MG63 (cell line): ENCODE data around the gene PSMG3. TPM values are rescaled to one million over a fixed set of nuclear protein-coding genes. Genes with fewer than 3 reads are reported as not detected.

ENCODE experiments used
- DNase-seq: peaks from one replicate; pipeline ENCODE4 v3.0.0-alpha.2; 2020
- H3K27me3 ChIP-seq: fragments of 250-450 bp; sonication (Bioruptor Pico); 2 replicates; pipeline ENCODE4 v1.5.1; 2020; ENCODE audit warnings: mild to moderate bottlenecking, moderate library complexity
- H3K36me3 ChIP-seq: fragments of 250-450 bp; sonication (Bioruptor Pico); 2 replicates; pipeline ENCODE4 v1.5.1; 2020; ENCODE audit warnings: mild to moderate bottlenecking, moderate library complexity
- H3K4me3 ChIP-seq: fragments of 250-450 bp; sonication (Bioruptor Pico); 2 replicates; pipeline ENCODE4 v1.5.1; 2020; ENCODE audit warnings: mild to moderate bottlenecking, moderate library complexity
- H3K9me3 ChIP-seq: fragments of 250-450 bp; sonication (Bioruptor Pico); 2 replicates; pipeline ENCODE4 v1.5.1; 2020; ENCODE audit warnings: mild to moderate bottlenecking, moderate library complexity
- total RNA-seq: library from RNA; depleted of rRNA; stranded (reverse); fragments of >200 nt; shearing (Covaris generic); gene quantifications from 2 replicates; pipeline ENCODE4 v1.2.3, GENCODE V29; 2014; ENCODE audit warnings: low replicate concordance

PSMG3 gene
- total RNA-seq, 1 experiment from 2014 or later, result 95.1 TPM

- no peaks in the 10 kb centered on the region for H3K27me3 ChIP-seq
- no peaks in the 10 kb centered on the region for H3K9me3 ChIP-seq
- H3K36me3 ChIP-seq, result no peaks in the 10 kb centered on the region
- DNase-seq, result no peak
- no peak overlapping the region for H3K4me3 ChIP-seq
These were observed 29.3 kb upstream of the PSMG3 start for GRCh38 chr7:1598961-1599639.

- no peak overlapping the region for H3K4me3 ChIP-seq
- DNase-seq, result no peak
- no peaks in the 10 kb centered on the region for H3K9me3 ChIP-seq
- no peaks in the 10 kb centered on the region for H3K36me3 ChIP-seq
- no peaks in the 10 kb centered on the region; the same call in 1 of the 2 replicates for H3K27me3 ChIP-seq
These were observed 28.5 kb upstream of the PSMG3 start for GRCh38 chr7:1598286-1598685.

- no peak for DNase-seq
- H3K36me3 ChIP-seq, result no peaks in the 10 kb centered on the region
- no peaks in the 10 kb centered on the region; the same call in 1 of the 2 replicates for H3K27me3 ChIP-seq
- H3K9me3 ChIP-seq, result no peaks in the 10 kb centered on the region
- no peak overlapping the region for H3K4me3 ChIP-seq
These were observed 28.0 kb upstream of the PSMG3 start for GRCh38 chr7:1597791-1598190.

- DNase-seq, result no peak
- Histone ChIP-seq H3K27me3 (no peaks in the 10 kb centered on the region; the same call in 1 of the 2 replicates), H3K4me3 (no peak overlapping the region), H3K9me3 (no peaks in the 10 kb centered on the region), H3K36me3 (no peaks in the 10 kb centered on the region)
These were observed 27.4 kb upstream of the PSMG3 start for GRCh38 chr7:1597066-1597760.

GRCh38 chr7:1596181-1597043 is 26.6 kb upstream of the PSMG3 start:
- Histone ChIP-seq H3K27me3 (no peaks in the 10 kb centered on the region; the same call in 1 of the 2 replicates), H3K36me3 (no peaks in the 10 kb centered on the region), H3K9me3 (no peaks in the 10 kb centered on the region), H3K4me3 (no peak overlapping the region)
- DNase-seq, result no peak

GRCh38 chr7:1595636-1596035 is 25.8 kb upstream of the PSMG3 start:
- Histone ChIP-seq H3K4me3 (no peak overlapping the region), H3K9me3 (no peaks in the 10 kb centered on the region), H3K36me3 (no peaks in the 10 kb centered on the region), H3K27me3 (no peaks in the 10 kb centered on the region; the same call in 1 of the 2 replicates)
- no peak for DNase-seq

- H3K36me3 ChIP-seq, result no peaks in the 10 kb centered on the region
- DNase-seq, result no peak
- H3K4me3 ChIP-seq, result no peak overlapping the region
- H3K9me3 ChIP-seq, result no peaks in the 10 kb centered on the region
- no peaks in the 10 kb centered on the region; the same call in 1 of the 2 replicates for H3K27me3 ChIP-seq
These were observed 25.2 kb upstream of the PSMG3 start for GRCh38 chr7:1595027-1595426.

GRCh38 chr7:1593904-1594421 is 24.1 kb upstream of the PSMG3 start:
- H3K4me3 ChIP-seq, result no peak overlapping the region
- H3K27me3 ChIP-seq, result no peaks in the 10 kb centered on the region; the same call in 1 of the 2 replicates
- no peak for DNase-seq
- no peaks in the 10 kb centered on the region for H3K36me3 ChIP-seq
- no peaks in the 10 kb centered on the region for H3K9me3 ChIP-seq

- Histone ChIP-seq H3K27me3 (no peaks in the 10 kb centered on the region; the same call in 1 of the 2 replicates), H3K4me3 (no peak overlapping the region), H3K9me3 (no peaks in the 10 kb centered on the region), H3K36me3 (no peaks in the 10 kb centered on the region)
- no peak for DNase-seq
These were observed 23.4 kb upstream of the PSMG3 start for GRCh38 chr7:1593091-1593866.

GRCh38 chr7:1592299-1592871 is 22.6 kb upstream of the PSMG3 start:
- DNase-seq, result no peak
- Histone ChIP-seq H3K36me3 (no peaks in the 10 kb centered on the region), H3K9me3 (no peaks in the 10 kb centered on the region), H3K4me3 (no peak overlapping the region), H3K27me3 (no peaks in the 10 kb centered on the region; the same call in 1 of the 2 replicates)

- Histone ChIP-seq H3K36me3 (no peaks in the 10 kb centered on the region), H3K4me3 (no peak overlapping the region), H3K27me3 (no peaks in the 10 kb centered on the region; the same call in 1 of the 2 replicates), H3K9me3 (no peaks in the 10 kb centered on the region)
- DNase-seq, result no peak
These were observed 22.0 kb upstream of the PSMG3 start for GRCh38 chr7:1591876-1592275.

GRCh38 chr7:1591396-1591795 is 21.6 kb upstream of the PSMG3 start:
- Histone ChIP-seq H3K4me3 (no peak overlapping the region), H3K9me3 (no peaks in the 10 kb centered on the region), H3K27me3 (no peaks in the 10 kb centered on the region; the same call in 1 of the 2 replicates), H3K36me3 (no peaks in the 10 kb centered on the region)
- DNase-seq, result no peak

- DNase-seq, result no peak
- Histone ChIP-seq H3K9me3 (no peaks in the 10 kb centered on the region), H3K4me3 (no peak overlapping the region), H3K27me3 (no peaks in the 10 kb centered on the region; the same call in 1 of the 2 replicates), H3K36me3 (no peaks in the 10 kb centered on the region)
These were observed 21.1 kb upstream of the PSMG3 start for GRCh38 chr7:1590887-1591286.

- no peaks in the 10 kb centered on the region for H3K9me3 ChIP-seq
- H3K27me3 ChIP-seq, result no peaks in the 10 kb centered on the region; the same call in 1 of the 2 replicates
- no peak overlapping the region for H3K4me3 ChIP-seq
- DNase-seq, result no peak
- H3K36me3 ChIP-seq, result no peaks in the 10 kb centered on the region
These were observed 20.6 kb upstream of the PSMG3 start for GRCh38 chr7:1590476-1590875.

- Histone ChIP-seq H3K36me3 (no peaks in the 10 kb centered on the region), H3K9me3 (no peaks in the 10 kb centered on the region), H3K27me3 (no peaks in the 10 kb centered on the region; the same call in 1 of the 2 replicates), H3K4me3 (no peak overlapping the region)
- DNase-seq, result no peak
These were observed 19.1 kb upstream of the PSMG3 start for GRCh38 chr7:1588978-1589377.

GRCh38 chr7:1587738-1588137 is 17.9 kb upstream of the PSMG3 start:
- Histone ChIP-seq H3K27me3 (no peaks in the 10 kb centered on the region), H3K4me3 (no peak overlapping the region), H3K36me3 (no peaks in the 10 kb centered on the region), H3K9me3 (no peaks in the 10 kb centered on the region)
- DNase-seq, result no peak
